ENCODE data around the gene PLSCR3. TPM values are rescaled to one million over a fixed set of nuclear protein-coding genes. Genes with fewer than 3 reads are reported as not detected.
A peak's percentile ranks its signal among the peaks of the same experiment; 100 is the strongest.

PLSCR3 gene
- total RNA-seq, 1 donor from 2014 or later = 6.6 TPM

DNA sequence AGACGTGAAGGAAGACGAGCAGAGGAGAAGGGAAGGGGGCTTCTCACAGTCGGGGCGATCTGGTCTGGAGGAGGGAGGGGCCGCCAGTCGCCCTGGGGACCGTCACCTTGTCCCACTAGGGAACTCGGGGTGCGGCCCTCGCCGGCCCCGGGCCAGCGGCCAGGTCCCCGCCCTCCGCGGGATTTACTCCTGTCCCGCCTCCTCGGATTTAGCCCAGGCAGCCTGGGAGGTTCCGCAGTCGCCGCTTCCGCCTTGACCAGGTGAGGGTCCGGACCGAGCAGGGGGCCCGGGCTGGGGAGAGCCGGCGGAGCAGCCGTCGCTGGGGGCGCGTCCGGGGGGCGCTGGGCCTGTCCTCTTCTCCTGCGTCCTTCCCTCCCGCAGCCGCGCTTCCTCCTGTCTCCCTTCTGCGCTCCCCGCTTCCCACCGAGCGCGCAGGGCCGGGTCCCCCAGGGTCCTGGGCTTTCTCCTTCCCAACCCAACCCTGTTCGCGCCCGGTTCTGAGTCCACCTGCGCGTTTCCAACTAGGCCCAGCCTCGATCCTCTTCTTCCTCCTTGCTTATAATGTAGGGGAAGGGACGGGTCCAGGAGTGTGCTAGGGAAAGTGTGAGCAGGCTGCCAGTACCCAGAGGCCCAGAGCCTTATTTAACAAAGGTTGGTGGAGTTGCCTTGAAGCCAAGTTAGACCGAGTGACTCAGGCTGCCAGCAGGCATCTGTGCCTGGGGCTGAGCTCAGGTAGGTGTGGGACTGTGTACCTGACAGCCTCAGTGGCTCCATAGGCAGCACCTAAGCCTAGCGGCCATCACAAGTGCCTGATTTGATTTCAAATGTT, 13.3 kb downstream of the PLSCR3 start, which contains the start of gene TNK1:
Gene TNK1, plus strand, starts transcription at position 235 of the 829 bp plus-strand sequence. CDS start 1,838 bp downstream, outside the sequence.
- Histone ChIP-seq H3K79me2 (ENCODE audit: low read depth) (no peaks in the 10 kb centered on the region), H3F3A (ENCODE audit: low read depth) (peaks cover 18% of the 10 kb centered on the region), H3K27me3 (peaks cover 57% of the 10 kb centered on the region), H3K4me2 (peak within 1 kb of the TSS; percentile 92), H3K27ac (no peak within 1 kb of the TSS), H3K4me1 (peaks cover 8% of the 10 kb centered on the region), H2AFZ (replicated peaks) (peak within 1 kb of the TSS; percentile 88), H3K9ac (peak within 1 kb of the TSS; percentile 23), H3K4me3 (peak within 1 kb of the TSS; percentile 61), H4K20me1 (ENCODE audit: low read depth) (peaks cover 5% of the 10 kb centered on the region), H3K36me3 (no peaks in the 10 kb centered on the region), H3K9me3 (ENCODE audit: low read depth) (peaks cover 5% of the 10 kb centered on the region)
- Mint-ChIP-seq H3K4me3 (peak within 1 kb of the TSS; percentile 71), H3K27me3 (ENCODE audit: insufficient read depth, low read depth) (peaks cover 51% of the 10 kb centered on the region), H3K9me3 (peaks cover 14% of the 10 kb centered on the region), H3K27ac (no peak within 1 kb of the TSS), H3K36me3 (peaks cover 3% of the 10 kb centered on the region), H3K4me1 (peaks cover 11% of the 10 kb centered on the region)
- DNase-seq (ENCODE audit: low spot score) = peak; percentile 72
- TF ChIP-seq EZH2 (IDR thresholded peaks at IDR 0.05) = peak; percentile 49
- TF ChIP-seq, protein P1, sequence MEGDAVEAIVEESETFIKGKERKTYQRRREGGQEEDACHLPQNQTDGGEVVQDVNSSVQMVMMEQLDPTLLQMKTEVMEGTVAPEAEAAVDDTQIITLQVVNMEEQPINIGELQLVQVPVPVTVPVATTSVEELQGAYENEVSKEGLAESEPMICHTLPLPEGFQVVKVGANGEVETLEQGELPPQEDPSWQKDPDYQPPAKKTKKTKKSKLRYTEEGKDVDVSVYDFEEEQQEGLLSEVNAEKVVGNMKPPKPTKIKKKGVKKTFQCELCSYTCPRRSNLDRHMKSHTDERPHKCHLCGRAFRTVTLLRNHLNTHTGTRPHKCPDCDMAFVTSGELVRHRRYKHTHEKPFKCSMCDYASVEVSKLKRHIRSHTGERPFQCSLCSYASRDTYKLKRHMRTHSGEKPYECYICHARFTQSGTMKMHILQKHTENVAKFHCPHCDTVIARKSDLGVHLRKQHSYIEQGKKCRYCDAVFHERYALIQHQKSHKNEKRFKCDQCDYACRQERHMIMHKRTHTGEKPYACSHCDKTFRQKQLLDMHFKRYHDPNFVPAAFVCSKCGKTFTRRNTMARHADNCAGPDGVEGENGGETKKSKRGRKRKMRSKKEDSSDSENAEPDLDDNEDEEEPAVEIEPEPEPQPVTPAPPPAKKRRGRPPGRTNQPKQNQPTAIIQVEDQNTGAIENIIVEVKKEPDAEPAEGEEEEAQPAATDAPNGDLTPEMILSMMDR (IDR thresholded peaks at IDR 0.05) = no peak

DNA sequence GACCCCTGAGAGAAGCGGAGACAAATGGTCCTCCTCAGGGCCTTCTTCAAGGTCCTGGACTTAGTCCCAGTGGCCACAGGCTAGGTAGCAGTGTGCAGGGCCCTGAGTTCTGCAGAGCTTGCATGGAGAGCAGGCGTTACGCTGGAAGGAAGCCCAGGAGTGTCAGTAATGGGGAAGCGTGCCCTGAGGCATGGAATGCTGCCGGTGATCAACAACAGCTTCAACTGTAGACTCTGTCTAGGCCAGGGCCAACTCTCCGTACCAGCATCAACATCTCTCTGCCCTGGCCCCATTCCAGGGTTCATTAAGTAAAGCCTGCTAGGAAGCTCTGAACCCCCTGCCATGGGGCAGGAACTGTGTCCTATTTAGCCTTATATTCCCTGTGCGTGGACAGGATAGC, 14.0 kb downstream of the PLSCR3 start:
- H2AFZ ChIP-seq (replicated peaks) = peak overlapping the region; percentile 88
- peak overlapping the region; percentile 61 for H3K4me3 ChIP-seq
- peak overlapping the region; percentile 92 for H3K4me2 ChIP-seq
- H3K9me3 Mint-ChIP-seq = peaks cover 14% of the 10 kb centered on the region
- no peak for DNase-seq (ENCODE audit: low spot score)
- no peak overlapping the region for H3K27ac ChIP-seq
- no peak for TF ChIP-seq EZH2phosphoT487 (IDR thresholded peaks at IDR 0.05)
- no peak for TF ChIP-seq EZH2 (IDR thresholded peaks at IDR 0.05)
- TF ChIP-seq, protein P1 (IDR thresholded peaks at IDR 0.05) = no peak
- H3K4me1 ChIP-seq = peaks cover 8% of the 10 kb centered on the region
- peak overlapping the region; percentile 71 for H3K4me3 Mint-ChIP-seq
- peaks cover 3% of the 10 kb centered on the region for H3K36me3 Mint-ChIP-seq
- H3F3A ChIP-seq (ENCODE audit: low read depth) = peaks cover 18% of the 10 kb centered on the region
- H4K20me1 ChIP-seq (ENCODE audit: low read depth) = peaks cover 5% of the 10 kb centered on the region
- H3K4me1 Mint-ChIP-seq = peaks cover 11% of the 10 kb centered on the region
- H3K27ac Mint-ChIP-seq = no peak overlapping the region
- no peak overlapping the region for H3K9ac ChIP-seq
- peaks cover 48% of the 10 kb centered on the region for H3K27me3 Mint-ChIP-seq (ENCODE audit: insufficient read depth, low read depth)
- peaks cover 5% of the 10 kb centered on the region for H3K9me3 ChIP-seq (ENCODE audit: low read depth)
- peaks cover 57% of the 10 kb centered on the region for H3K27me3 ChIP-seq
- no peaks in the 10 kb centered on the region for H3K79me2 ChIP-seq (ENCODE audit: low read depth)
- no peaks in the 10 kb centered on the region for H3K36me3 ChIP-seq

DNA sequence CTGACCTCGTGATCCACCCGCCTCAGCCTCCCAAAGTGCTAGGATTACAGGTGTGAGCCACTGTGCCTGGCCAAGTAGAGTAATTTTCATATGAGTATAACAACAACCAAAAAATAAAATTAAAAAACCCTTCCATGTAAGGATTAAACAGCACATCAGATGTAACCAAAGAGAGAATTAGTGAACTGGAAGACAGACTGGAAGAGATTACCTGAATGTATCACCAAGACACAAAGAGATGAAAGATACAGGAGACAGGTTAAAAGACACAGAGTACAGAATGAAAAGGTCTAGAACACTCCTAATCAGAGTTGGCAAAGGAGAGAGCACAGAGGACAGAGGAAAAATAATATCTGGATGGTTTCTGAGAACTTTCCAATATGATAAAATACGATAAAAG, 15.2 kb downstream of the PLSCR3 start:
- Mint-ChIP-seq H3K36me3 (peaks cover 3% of the 10 kb centered on the region), H3K4me3 (no peak overlapping the region), H3K27ac (no peak overlapping the region), H3K27me3 (ENCODE audit: insufficient read depth, low read depth) (peaks cover 45% of the 10 kb centered on the region), H3K9me3 (peaks cover 14% of the 10 kb centered on the region), H3K4me1 (peaks cover 7% of the 10 kb centered on the region)
- Histone ChIP-seq H3K27ac (no peak overlapping the region), H3K4me3 (no peak overlapping the region), H4K20me1 (ENCODE audit: low read depth) (peaks cover 5% of the 10 kb centered on the region), H2AFZ (replicated peaks) (no peak overlapping the region), H3K9me3 (ENCODE audit: low read depth) (peaks cover 5% of the 10 kb centered on the region), H3K4me2 (no peak overlapping the region), H3K27me3 (peaks cover 51% of the 10 kb centered on the region), H3K36me3 (no peaks in the 10 kb centered on the region), H3K9ac (no peak overlapping the region), H3K4me1 (peaks cover 3% of the 10 kb centered on the region), H3F3A (ENCODE audit: low read depth) (peaks cover 12% of the 10 kb centered on the region), H3K79me2 (ENCODE audit: low read depth) (no peaks in the 10 kb centered on the region)
- TF ChIP-seq EZH2 (IDR thresholded peaks at IDR 0.05) = no peak
- TF ChIP-seq, protein P1 (IDR thresholded peaks at IDR 0.05) = no peak
- no peak for TF ChIP-seq EZH2phosphoT487 (IDR thresholded peaks at IDR 0.05)
- no peak for DNase-seq (ENCODE audit: low spot score)

Measured in neural progenitor cell (in vitro differentiated cells).